ENCODE measurements around the gene MAN1C1. TPM values are rescaled to one million over a fixed set of nuclear protein-coding genes. Genes with fewer than 3 reads are reported as not detected.

Gene MAN1C1
- total RNA-seq, 1 experiment from 2014 or later: 73.9 TPM

- Histone ChIP-seq H3K4me3 (no peak overlapping the region), H3K4me1 (peaks cover 1% of the 10 kb centered on the region), H3K9me3 (replicated peaks) (no peaks in the 10 kb centered on the region), H3K27ac (no peak overlapping the region), H3K36me3 (no peaks in the 10 kb centered on the region; the same call in 1 of the 2 replicates), H3K27me3 (no peaks in the 10 kb centered on the region)
- DNase-seq: no peak
Measured at GRCh38 chr1:25804244-25804963, 187.8 kb downstream of the MAN1C1 start.

DNA sequence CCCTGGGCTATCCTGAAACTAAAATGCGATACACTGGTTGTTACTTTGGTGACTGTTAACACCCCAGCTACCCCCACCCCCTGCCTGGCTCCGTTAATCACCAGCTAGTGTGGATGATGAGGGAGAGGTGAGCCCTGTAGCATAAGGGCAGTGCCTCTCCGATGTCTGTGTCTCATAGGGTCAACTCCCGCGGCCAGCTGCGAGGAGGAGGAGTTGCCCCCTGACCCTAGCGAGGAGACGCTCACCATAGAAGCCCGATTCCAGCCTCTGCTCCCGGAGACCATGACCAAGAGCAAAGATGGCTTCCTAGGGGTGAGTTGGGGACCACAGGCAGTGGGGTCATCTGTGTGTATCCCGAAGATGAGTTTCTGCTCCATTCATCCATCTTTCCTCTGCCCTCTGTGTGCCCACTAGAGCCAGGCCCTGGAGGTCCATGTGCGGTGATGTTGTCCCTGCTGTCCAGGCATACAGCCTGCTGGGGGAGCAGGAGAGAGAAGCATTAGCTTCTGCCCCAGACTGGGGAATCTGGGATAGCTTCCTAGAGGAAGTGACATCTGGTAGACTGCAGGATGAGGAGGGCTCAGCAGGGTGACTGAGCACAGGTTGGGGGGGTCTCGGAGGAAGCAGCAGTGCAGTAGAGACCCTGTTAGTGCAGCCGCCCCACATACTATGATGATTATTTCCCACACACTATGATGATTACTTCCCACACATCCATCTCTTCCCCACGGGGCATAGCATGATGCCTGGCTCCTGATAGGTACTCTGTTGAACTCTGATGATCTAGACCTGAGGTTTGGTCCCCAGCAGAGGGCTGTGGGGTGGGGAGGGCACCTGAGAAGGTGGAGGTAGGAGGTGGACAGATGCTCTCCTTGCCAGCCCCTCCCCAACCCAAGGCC is 188.6 kb downstream of the MAN1C1 start:
- Histone ChIP-seq H3K4me3 (no peak overlapping the region), H3K27ac (no peak overlapping the region), H3K36me3 (no peaks in the 10 kb centered on the region; the same call in none of the 2 replicates), H3K4me1 (no peaks in the 10 kb centered on the region), H3K9me3 (replicated peaks) (no peaks in the 10 kb centered on the region), H3K27me3 (no peaks in the 10 kb centered on the region)
- DNase-seq: no peak

DNA sequence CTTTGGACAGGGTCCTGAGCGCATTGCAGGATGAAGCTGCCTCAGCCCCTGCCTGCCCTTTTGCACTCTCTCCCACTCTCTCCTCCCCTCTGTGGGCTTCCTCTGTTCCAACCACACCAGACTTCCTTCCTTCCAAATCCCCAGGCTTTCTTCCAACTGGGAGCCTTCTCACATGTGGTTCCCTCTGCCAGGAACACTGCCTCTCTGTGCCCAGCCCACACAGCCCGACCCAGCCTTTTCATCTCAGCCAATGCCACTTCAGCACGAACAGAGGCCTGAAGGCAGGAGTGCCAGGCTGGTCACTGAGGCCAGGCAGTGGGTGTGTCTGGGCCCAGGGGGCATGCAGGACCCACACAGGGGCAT is 189.3 kb downstream of the MAN1C1 start:
- DNase-seq: no peak
- H3K27ac ChIP-seq: no peak overlapping the region

GRCh38 chr1:25806418-25806817 is 189.8 kb downstream of the MAN1C1 start:
- DNase-seq: no peak

More for the DNA sequence above, 189.3 kb downstream of the MAN1C1 start:
- Histone ChIP-seq H3K4me3 (no peak overlapping the region), H3K27me3 (no peaks in the 10 kb centered on the region), H3K4me1 (no peaks in the 10 kb centered on the region), H3K9me3 (replicated peaks) (no peaks in the 10 kb centered on the region), H3K36me3 (no peaks in the 10 kb centered on the region; the same call in none of the 2 replicates)

DNA sequence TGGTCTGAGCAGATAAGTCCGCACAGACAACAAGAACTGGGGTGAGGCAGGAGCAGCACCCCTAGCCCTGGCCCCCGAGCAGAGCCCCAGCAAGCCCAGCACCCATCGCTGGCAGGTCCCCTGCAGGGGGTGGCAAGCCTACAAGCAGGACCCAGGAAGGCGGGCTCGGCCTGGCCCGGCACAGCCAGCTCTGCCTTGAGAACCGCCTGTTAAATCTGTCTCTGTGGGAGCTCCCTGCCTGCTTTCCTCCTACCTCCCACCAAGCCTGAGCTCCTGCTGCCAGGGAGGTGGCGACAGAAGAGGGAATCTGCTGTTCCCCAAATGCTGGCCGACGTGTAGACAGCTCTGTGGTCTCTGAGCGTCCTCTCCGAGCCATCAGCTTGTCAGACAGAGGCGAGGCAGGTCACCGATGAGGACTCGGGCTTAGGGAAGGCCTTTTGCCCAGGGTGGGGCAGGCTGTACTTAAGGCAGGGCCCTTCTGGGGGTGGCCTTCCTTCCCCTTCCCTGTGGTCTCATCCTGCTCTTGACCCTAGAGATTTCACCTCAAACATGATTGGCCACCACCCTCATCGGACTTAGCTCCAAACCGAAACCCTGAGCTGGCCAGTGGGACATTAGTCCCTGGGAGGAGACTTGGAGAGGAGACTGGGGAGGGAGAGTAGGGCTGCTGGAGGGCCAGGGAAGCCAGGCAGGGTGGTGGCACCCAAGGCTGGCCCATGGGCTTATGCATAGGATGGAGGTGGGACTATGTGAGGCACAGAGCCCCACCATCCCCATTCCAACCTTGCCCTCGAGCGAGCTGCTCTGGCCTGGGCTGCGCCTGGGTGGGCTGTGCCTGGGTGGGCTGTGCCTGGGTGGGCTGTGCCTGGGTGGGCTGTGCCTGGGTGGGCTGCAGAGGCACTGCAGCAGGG is 191.1 kb downstream of the MAN1C1 start:
- no peak for DNase-seq
- no peaks in the 10 kb centered on the region for H3K4me1 ChIP-seq
- peaks cover 4% of the 10 kb centered on the region for H3K36me3 ChIP-seq
- H3K27ac ChIP-seq: no peak overlapping the region
- no peaks in the 10 kb centered on the region for H3K27me3 ChIP-seq
- no peaks in the 10 kb centered on the region for H3K9me3 ChIP-seq (replicated peaks)
- H3K4me3 ChIP-seq: no peak overlapping the region

More at GRCh38 chr1:25806418-25806817, 189.8 kb downstream of the MAN1C1 start:
- H3K4me3 ChIP-seq: no peak overlapping the region
- peaks cover 2% of the 10 kb centered on the region for H3K36me3 ChIP-seq
- no peaks in the 10 kb centered on the region for H3K4me1 ChIP-seq
- H3K27me3 ChIP-seq: no peaks in the 10 kb centered on the region
- no peak overlapping the region for H3K27ac ChIP-seq
- no peaks in the 10 kb centered on the region for H3K9me3 ChIP-seq (replicated peaks)

GRCh38 chr1:25808481-25809244 is 192.1 kb downstream of the MAN1C1 start:
- no peaks in the 10 kb centered on the region for H3K9me3 ChIP-seq (replicated peaks)
- no peaks in the 10 kb centered on the region for H3K27me3 ChIP-seq
- H3K4me1 ChIP-seq: no peaks in the 10 kb centered on the region
- H3K27ac ChIP-seq: no peak overlapping the region
- peaks cover 4% of the 10 kb centered on the region for H3K36me3 ChIP-seq
- no peak overlapping the region for H3K4me3 ChIP-seq
- no peak for DNase-seq

DNA sequence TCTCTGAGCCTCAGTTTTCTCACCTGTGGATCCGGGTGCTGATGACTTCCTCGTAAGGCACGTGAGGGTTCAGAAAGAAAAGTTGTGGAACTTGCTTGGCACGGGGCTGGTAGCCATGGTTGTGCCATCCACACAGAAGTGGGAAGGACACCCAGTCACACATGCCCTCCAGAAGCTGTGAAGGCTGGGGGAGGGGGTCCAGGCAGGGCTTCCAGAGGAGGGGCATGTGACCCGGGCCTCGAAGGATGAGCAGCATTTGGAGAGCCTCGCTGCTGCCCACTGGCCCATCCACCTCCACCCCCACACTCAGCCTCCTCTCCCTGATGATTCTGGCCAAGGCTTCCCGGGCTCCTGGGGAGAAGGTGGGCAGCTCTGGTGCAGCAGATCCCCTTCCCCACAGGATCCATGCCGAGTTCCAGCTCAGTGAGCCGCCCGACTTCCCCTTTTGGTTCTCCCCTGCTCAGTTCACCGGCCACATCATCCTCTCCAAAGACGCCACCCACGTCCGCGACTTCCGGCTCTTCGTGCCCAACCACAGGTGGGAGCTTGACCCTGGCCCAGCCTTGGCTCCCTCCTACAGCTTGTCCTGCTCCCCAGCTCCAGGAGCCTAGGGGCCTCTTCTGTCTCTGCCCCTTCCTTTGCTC is 192.8 kb downstream of the MAN1C1 start:
- Histone ChIP-seq H3K4me1 (peaks cover 2% of the 10 kb centered on the region; the same call in 1 of the 2 replicates), H3K27ac (no peak overlapping the region), H3K4me3 (no peak overlapping the region), H3K36me3 (peaks cover 4% of the 10 kb centered on the region), H3K27me3 (no peaks in the 10 kb centered on the region), H3K9me3 (replicated peaks) (no peaks in the 10 kb centered on the region)
- DNase-seq: no peak

DNA sequence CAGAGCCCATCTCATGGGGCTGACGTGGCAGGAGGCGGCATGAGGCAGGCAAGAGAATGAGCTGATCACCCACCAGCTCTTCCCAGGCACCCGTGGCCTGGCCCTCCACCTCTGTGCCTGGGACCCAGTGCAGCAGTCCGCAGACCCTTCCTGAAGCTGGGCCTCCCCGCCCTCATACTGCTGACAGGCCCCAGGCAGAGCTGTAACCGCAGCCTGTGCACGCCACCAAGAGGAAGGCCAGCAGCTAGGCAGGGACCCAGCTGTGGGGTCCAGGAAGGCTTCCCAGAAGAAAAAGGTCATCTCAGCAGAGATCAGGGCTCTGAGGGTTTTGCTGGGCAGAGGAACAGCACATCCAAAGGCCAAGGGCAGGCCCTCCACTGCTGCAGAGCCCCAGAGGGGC is 193.3 kb downstream of the MAN1C1 start:
- Histone ChIP-seq H3K4me3 (no peak overlapping the region), H3K9me3 (replicated peaks) (no peaks in the 10 kb centered on the region), H3K27me3 (no peaks in the 10 kb centered on the region), H3K4me1 (peaks cover 6% of the 10 kb centered on the region; the same call in 1 of the 2 replicates), H3K27ac (no peak overlapping the region), H3K36me3 (peaks cover 4% of the 10 kb centered on the region)
- peak in 1 of 2 experiments; percentile 43 for DNase-seq

DNA sequence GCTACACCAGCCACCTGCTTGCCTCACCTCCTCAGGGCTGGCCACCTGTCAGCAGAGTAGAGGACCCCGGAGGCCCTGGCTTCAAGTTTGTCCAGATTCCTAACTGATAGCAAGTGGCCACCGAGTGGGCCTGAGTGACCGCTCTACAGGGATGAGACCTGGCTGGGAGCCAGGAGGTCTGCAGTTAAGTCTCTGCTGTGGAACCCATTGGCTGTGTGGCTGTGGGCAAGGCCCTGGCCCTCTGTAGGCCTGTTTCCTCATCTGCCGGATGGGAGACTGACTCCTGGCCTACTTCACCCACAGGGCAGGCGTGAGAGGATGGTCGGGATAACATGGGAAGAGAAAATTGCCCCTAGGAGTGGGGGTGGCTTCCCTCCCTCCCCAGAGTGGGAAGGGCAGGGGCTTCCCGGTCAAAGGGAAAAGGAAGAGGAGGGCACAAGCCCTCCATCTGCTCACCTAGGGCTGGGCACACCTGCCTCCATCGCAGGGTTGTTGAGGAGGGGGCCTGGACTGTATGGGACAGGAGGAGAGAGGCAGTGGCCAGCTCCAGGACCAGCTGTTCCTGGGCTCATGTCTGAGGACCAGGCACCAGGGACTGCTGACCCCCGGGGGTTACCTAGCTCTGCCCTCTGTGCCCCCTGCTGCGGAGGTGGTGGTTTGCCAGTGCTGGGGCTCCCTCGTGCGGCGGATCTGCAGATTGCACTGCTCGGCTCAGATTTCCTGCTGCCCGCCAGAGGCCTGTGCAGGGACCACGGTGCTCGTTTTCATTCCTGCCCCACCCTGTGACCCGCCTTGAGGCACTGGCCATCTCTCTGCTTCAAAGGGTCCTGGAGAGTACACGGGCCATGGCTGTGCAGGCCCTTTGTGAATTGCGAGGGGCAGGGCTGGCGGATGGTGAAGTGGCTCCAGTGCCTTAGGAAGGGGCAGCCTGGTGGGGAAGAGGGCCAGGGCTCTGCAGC is 194.0 kb downstream of the MAN1C1 start:
- peak; percentile 77 to 82 for DNase-seq
- H3K4me3 ChIP-seq: no peak overlapping the region
- H3K36me3 ChIP-seq: peaks cover 4% of the 10 kb centered on the region
- peaks cover 6% of the 10 kb centered on the region; the same call in 1 of the 2 replicates for H3K4me1 ChIP-seq
- H3K9me3 ChIP-seq (replicated peaks): no peaks in the 10 kb centered on the region
- H3K27ac ChIP-seq: no peak overlapping the region
- no peaks in the 10 kb centered on the region for H3K27me3 ChIP-seq

DNA sequence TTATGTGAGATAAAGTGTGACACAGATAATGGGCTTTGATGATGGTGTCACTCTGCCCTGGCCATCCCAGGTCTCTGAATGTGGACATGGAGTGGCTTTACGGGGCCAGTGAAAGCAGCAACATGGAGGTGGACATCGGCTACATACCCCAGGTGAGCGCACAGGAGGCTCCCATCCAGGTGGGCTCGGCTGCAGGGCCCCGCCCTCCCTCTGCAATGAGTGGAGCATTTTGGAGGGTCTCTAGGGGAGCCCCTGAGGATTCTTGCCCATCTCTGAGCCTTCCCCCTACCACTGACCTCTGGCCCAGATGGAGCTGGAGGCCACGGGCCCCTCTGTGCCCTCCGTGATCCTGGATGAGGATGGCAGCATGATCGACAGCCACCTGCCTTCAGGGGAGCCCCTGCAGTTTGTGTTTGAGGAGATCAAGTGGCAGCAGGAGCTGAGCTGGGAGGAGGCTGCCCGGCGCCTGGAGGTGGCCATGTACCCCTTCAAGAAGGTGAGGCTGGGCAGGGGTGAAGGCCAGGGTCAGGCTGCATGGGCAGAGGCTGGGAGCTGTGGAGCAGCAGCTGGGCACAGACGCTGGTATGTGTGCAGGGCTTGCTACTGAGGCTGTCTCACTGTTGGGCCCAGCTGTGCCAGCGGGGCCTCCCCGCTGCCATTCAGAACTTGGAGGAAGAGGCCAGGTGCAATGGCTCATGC is 194.9 kb downstream of the MAN1C1 start:
- Histone ChIP-seq H3K36me3 (peaks cover 5% of the 10 kb centered on the region), H3K27ac (no peak overlapping the region), H3K4me3 (no peak overlapping the region), H3K4me1 (peaks cover 6% of the 10 kb centered on the region; the same call in 1 of the 2 replicates), H3K9me3 (replicated peaks) (no peaks in the 10 kb centered on the region), H3K27me3 (no peaks in the 10 kb centered on the region)
- no peak for DNase-seq

DNA sequence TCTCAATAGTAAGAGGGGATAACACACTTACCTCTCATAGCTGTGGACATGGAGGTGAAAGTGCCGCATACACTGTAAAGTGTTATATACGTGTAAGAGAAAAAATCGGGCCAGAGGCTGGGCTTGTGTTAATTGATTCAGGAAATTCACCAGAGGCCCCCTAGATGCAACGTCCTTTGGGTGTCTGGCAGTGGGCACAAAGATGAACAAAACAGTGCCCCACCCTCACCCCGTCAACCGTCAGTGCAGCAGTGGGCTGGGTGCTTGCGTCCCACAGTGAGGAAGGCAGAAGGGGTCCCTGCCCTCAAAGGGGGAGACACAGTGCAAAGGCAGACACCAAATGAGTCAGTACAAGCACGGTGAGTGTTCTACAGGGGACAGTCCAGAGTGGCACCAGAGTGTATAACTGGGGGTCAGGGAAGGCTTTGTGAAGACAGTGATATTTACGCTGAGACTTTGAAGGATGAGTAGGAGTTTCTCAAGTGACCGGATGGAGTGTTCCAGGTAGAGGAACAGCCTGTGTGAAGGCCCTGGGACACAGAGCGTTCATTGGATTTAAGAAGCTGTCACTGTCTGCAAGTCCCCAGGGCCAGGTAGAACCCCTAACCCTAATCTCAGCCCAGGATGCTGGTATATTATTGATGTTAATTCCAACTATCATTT is 196.6 kb downstream of the MAN1C1 start:
- Histone ChIP-seq H3K9me3 (replicated peaks) (no peaks in the 10 kb centered on the region), H3K4me1 (peaks cover 7% of the 10 kb centered on the region; the same call in 1 of the 2 replicates), H3K36me3 (peaks cover 5% of the 10 kb centered on the region), H3K27ac (no peak overlapping the region), H3K27me3 (no peaks in the 10 kb centered on the region), H3K4me3 (no peak overlapping the region)
- DNase-seq: no peak

Data from SJCRH30 (cell line).